ENCODE data around the gene OTOG. TPM values are rescaled to one million over a fixed set of nuclear protein-coding genes. Genes with fewer than 3 reads are reported as not detected.

OTOG gene
- total RNA-seq, 2 experiments from 2014 or later, result not detected

DNA sequence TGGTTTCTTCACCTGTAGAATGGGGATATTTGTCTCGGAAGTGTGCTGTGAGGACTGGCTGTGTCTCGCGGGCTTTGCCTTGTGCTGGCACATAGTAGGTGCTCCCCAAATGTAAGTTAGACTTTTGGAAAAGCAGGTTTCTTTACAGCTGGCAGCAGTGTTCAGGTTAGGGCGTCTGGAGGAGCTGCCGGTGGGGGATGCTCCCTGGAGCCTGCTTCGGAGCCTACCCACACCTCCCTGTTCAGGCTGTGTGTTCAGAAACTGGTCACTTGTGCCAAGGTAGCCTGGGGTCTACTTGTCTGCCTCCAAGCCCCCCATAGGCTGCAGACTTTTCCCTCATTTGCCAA is 60.0 kb downstream of the OTOG start:
- Histone ChIP-seq H3K36me3 (ENCODE audit: insufficient read depth, low read length) (no peaks in the 10 kb centered on the region), H3K4me3 (ENCODE audit: low read length) (no peak overlapping the region), H3K27ac (ENCODE audit: low read depth in 1 of 2, low read length in 2 of 2) (no peak overlapping the region), H3K9me3 (ENCODE audit: control insufficient read depth in 1 of 2, insufficient read depth in 1 of 2, low read length in 2 of 2) (no peaks in the 10 kb centered on the region), H3K4me1 (ENCODE audit: insufficient read depth, low read length) (no peaks in the 10 kb centered on the region), H3K27me3 (ENCODE audit: control insufficient read depth in 1 of 2, insufficient read depth in 2 of 2, low read length in 2 of 2) (peaks cover 0 to 2% of the 10 kb centered on the region in 2 experiments)
- peaks cover 6% of the 10 kb centered on the region for H3K27me3 Mint-ChIP-seq
- H3K4me3 Mint-ChIP-seq, result no peak overlapping the region
- POLR2A ChIA-PET, result no interaction called here
- intact Hi-C loops (cut with DNase I, micrococcal nuclease), result no loop called here
- CTCF ChIA-PET, result no interaction called here
- no peak for ATAC-seq (ENCODE audit: poor library complexity)
- H3K27ac Mint-ChIP-seq, result no peak overlapping the region
- H3K4me1 Mint-ChIP-seq (ENCODE audit: low read depth), result no peaks in the 10 kb centered on the region
- no peaks in the 10 kb centered on the region for H3K9me3 Mint-ChIP-seq
- no peaks in the 10 kb centered on the region for H3K36me3 Mint-ChIP-seq (ENCODE audit: low read depth)
- TF ChIP-seq, protein P1, sequence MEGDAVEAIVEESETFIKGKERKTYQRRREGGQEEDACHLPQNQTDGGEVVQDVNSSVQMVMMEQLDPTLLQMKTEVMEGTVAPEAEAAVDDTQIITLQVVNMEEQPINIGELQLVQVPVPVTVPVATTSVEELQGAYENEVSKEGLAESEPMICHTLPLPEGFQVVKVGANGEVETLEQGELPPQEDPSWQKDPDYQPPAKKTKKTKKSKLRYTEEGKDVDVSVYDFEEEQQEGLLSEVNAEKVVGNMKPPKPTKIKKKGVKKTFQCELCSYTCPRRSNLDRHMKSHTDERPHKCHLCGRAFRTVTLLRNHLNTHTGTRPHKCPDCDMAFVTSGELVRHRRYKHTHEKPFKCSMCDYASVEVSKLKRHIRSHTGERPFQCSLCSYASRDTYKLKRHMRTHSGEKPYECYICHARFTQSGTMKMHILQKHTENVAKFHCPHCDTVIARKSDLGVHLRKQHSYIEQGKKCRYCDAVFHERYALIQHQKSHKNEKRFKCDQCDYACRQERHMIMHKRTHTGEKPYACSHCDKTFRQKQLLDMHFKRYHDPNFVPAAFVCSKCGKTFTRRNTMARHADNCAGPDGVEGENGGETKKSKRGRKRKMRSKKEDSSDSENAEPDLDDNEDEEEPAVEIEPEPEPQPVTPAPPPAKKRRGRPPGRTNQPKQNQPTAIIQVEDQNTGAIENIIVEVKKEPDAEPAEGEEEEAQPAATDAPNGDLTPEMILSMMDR (IDR thresholded peaks at IDR 0.05), result no peak
- DNase-seq, result no peak

DNA sequence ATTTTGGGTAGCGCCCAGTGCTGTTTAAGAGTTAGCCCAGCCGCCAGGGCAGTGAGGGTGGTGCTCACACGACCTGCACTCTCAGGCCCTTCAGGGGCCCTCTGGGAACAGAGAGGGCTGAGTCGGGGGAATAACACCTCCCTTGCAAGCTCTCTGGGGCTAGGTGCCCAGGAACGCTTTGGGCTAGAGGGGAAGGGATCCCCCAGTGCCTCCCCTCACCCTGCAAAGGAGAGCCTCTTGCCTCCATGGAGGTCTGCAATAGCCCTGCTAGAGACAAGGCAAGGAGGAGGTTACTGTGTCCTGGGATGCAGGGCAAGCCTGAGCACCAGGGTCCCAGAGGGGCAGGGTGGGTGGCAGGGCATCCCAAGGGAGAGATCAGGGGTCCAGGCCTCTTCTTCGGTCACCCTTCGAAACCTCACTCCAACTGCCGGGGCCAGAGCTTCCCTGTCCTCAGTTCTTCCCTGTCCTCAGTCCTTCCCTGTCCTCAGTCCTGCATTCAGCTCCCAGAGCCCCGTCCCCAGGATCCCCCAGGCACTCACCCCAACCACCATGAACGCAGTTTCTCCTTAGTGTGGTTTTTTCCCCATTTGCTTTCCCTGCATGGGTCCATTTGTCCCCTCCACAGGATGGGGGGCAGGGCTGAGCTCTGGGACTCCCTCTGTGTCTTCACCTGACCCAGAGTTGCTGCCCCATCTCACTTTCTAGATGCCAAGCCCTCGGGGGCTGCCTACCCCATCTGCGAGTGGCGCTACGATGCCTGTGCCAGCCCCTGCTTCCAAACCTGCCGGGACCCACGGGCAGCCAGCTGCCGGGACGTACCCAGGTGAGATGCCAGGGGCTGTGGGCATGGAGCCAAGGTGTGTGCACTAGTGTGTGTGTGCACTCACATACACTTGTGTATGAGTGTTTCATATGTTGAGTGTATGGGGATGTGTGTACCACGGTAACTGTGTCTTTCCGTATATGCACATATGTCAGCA is 60.8 kb downstream of the OTOG start:
- H3K4me3 ChIP-seq (ENCODE audit: low read length), result no peak overlapping the region
- Mint-ChIP-seq H3K27ac (no peak overlapping the region), H3K27me3 (peaks cover 6% of the 10 kb centered on the region), H3K4me3 (no peak overlapping the region), H3K9me3 (no peaks in the 10 kb centered on the region), H3K4me1 (ENCODE audit: low read depth) (no peaks in the 10 kb centered on the region), H3K36me3 (ENCODE audit: low read depth) (no peaks in the 10 kb centered on the region)
- H3K27me3 ChIP-seq (ENCODE audit: control insufficient read depth in 1 of 2, insufficient read depth in 2 of 2, low read length in 2 of 2), result peaks cover 0 to 2% of the 10 kb centered on the region in 2 experiments
- no peaks in the 10 kb centered on the region for H3K4me1 ChIP-seq (ENCODE audit: insufficient read depth, low read length)
- no peak for ATAC-seq (ENCODE audit: poor library complexity)
- DNase-seq, result no peak
- TF ChIP-seq, protein P1 (IDR thresholded peaks at IDR 0.05), result no peak
- no peaks in the 10 kb centered on the region for H3K36me3 ChIP-seq (ENCODE audit: insufficient read depth, low read length)
- H3K9me3 ChIP-seq (ENCODE audit: control insufficient read depth in 1 of 2, insufficient read depth in 1 of 2, low read length in 2 of 2), result no peaks in the 10 kb centered on the region
- intact Hi-C loops (cut with DNase I, micrococcal nuclease), result no loop called here
- ChIA-PET CTCF (no interaction called here), POLR2A (no interaction called here)
- H3K27ac ChIP-seq (ENCODE audit: low read depth in 1 of 2, low read length in 2 of 2), result no peak overlapping the region

DNA sequence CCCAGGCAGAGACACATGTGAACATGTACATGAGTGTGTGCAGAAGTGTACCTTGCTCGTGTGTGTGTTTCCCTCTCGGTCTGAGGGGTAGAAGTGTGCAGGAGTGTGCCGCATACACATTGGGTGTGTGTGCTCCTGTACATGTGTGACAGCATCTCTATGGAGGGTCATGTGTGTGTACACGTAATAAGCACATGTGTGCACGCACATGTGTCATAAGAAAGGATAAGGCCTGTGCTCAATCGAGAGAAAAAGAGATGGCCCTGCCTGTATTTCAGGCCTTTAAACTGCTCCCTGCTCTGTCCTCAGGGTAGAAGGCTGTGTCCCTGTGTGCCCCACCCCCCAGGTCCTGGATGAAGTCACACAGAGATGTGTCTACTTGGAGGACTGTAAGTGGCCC is 61.8 kb downstream of the OTOG start:
- Mint-ChIP-seq H3K4me1 (ENCODE audit: low read depth) (no peaks in the 10 kb centered on the region), H3K27ac (no peak overlapping the region), H3K36me3 (ENCODE audit: low read depth) (no peaks in the 10 kb centered on the region), H3K4me3 (no peak overlapping the region), H3K27me3 (peaks cover 6% of the 10 kb centered on the region), H3K9me3 (no peaks in the 10 kb centered on the region)
- Histone ChIP-seq H3K27me3 (ENCODE audit: control insufficient read depth in 1 of 2, insufficient read depth in 2 of 2, low read length in 2 of 2) (peaks cover 0 to 2% of the 10 kb centered on the region in 2 experiments), H3K36me3 (ENCODE audit: insufficient read depth, low read length) (no peaks in the 10 kb centered on the region), H3K4me1 (ENCODE audit: insufficient read depth, low read length) (no peaks in the 10 kb centered on the region), H3K9me3 (ENCODE audit: control insufficient read depth in 1 of 2, insufficient read depth in 1 of 2, low read length in 2 of 2) (no peaks in the 10 kb centered on the region), H3K27ac (ENCODE audit: low read depth in 1 of 2, low read length in 2 of 2) (no peak overlapping the region), H3K4me3 (ENCODE audit: low read length) (no peak overlapping the region)
- no peak for DNase-seq
- no peak for ATAC-seq (ENCODE audit: poor library complexity)
- ChIA-PET CTCF (no interaction called here), POLR2A (no interaction called here)
- TF ChIP-seq, protein P1 (IDR thresholded peaks at IDR 0.05), result no peak
- intact Hi-C loops (cut with DNase I, micrococcal nuclease), result no loop called here
